ENCODE data around the gene GRID1. TPM values are rescaled to one million over a fixed set of nuclear protein-coding genes. Genes with fewer than 3 reads are reported as not detected.

Gene GRID1
- total RNA-seq, 1 donor from 2014 or later = under 0.01 TPM

DNA sequence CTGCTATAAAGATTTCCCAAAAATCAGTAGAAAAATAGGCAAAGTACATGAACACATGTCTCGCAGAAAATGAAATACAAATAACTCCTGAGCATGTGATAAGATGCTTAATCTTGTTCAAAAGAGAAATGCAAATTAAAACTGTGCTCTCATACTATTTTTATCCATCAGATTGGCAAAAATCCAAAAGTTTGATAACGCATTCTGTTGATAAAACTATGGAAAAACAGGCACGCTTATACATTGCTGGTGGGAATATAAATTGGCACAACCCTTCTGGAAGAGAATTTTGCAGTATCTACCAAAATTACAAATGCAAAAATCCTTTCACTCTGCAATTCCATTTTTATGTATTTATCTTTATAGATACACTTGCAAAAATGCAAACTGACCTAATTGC lies 315.0 kb downstream of the GRID1 start:
- Histone ChIP-seq H3K36me3 (ENCODE audit: control insufficient read depth, insufficient read depth, low read length) (no peaks in the 10 kb centered on the region), H3K27me3 (ENCODE audit: control insufficient read depth, insufficient read depth, low read length) (no peaks in the 10 kb centered on the region), H3K4me3 (ENCODE audit: low read depth, low read length) (no peak overlapping the region)
- no peak for DNase-seq (ENCODE audit: low read depth)
- FAIRE-seq = no peak
- TF ChIP-seq, protein P1, sequence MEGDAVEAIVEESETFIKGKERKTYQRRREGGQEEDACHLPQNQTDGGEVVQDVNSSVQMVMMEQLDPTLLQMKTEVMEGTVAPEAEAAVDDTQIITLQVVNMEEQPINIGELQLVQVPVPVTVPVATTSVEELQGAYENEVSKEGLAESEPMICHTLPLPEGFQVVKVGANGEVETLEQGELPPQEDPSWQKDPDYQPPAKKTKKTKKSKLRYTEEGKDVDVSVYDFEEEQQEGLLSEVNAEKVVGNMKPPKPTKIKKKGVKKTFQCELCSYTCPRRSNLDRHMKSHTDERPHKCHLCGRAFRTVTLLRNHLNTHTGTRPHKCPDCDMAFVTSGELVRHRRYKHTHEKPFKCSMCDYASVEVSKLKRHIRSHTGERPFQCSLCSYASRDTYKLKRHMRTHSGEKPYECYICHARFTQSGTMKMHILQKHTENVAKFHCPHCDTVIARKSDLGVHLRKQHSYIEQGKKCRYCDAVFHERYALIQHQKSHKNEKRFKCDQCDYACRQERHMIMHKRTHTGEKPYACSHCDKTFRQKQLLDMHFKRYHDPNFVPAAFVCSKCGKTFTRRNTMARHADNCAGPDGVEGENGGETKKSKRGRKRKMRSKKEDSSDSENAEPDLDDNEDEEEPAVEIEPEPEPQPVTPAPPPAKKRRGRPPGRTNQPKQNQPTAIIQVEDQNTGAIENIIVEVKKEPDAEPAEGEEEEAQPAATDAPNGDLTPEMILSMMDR (IDR thresholded peaks at IDR 0.05; ENCODE audit: insufficient read depth, low read length, severe bottlenecking) = no peak

DNA sequence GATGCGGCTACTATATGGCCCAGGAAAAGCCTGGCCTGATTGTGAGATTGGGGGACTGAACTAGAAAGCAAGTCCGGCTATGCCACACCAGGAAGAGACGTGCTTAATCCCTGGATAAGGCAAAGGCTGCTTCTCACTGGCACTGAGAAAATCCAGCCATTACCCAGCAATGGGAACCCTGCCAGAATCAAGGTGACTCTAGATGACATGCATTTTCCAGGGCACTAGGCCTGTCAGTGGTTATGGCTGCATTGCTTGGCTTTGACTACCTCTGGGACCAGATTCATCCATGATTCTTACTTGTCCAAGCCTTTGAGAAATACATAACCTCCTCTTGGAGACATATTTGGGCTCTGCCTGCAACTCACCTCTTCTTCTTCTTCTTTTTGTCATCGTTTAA lies 317.2 kb downstream of the GRID1 start:
- H3K4me3 ChIP-seq (ENCODE audit: low read depth, low read length) = no peak overlapping the region
- DNase-seq (ENCODE audit: low read depth) = no peak
- TF ChIP-seq, protein P1 (IDR thresholded peaks at IDR 0.05; ENCODE audit: insufficient read depth, low read length, severe bottlenecking) = no peak
- no peaks in the 10 kb centered on the region for H3K27me3 ChIP-seq (ENCODE audit: control insufficient read depth, insufficient read depth, low read length)
- H3K36me3 ChIP-seq (ENCODE audit: control insufficient read depth, insufficient read depth, low read length) = no peaks in the 10 kb centered on the region
- no peak for FAIRE-seq

DNA sequence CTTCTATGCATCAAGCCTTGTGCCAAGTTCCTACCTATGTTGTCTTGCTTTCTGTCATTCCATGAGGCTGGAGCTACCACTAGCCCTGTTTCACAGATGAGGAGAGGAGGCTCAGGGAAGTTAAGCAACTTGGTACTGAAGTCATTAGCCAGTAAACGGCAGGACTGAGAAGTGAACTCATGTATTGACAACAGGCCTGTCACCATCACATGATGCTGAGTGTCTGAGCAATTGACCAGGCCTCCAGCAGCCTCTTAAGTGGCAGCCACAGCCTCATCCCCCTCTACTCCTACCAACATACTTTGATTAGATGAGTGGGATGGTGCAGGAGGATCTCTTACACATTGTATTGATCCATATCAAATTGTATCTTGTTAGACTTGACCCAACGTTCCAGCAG lies 317.6 kb downstream of the GRID1 start:
- Histone ChIP-seq H3K4me3 (ENCODE audit: low read depth, low read length) (no peak overlapping the region), H3K36me3 (ENCODE audit: control insufficient read depth, insufficient read depth, low read length) (no peaks in the 10 kb centered on the region), H3K27me3 (ENCODE audit: control insufficient read depth, insufficient read depth, low read length) (no peaks in the 10 kb centered on the region)
- DNase-seq (ENCODE audit: low read depth) = no peak
- TF ChIP-seq, protein P1 (IDR thresholded peaks at IDR 0.05; ENCODE audit: insufficient read depth, low read length, severe bottlenecking) = no peak
- no peak for FAIRE-seq

DNA sequence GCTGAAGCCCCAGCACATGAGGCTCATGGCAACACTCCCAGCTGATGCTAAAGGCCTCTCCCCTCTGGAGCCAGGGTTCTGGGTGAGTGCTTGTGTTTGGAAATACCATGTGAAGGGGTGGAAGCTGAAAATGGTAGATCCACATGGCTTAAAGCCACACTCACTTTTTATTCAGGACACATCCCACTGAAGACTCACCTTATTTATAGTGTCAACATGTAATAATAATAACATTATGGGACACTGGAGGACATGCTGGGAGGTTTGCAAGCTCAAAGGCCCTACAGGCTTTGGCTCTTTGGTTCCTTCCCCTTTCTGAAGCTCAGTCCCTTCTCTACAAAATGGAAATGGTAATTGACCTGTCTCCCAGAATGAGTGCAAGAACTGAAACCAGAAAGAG lies 318.0 kb downstream of the GRID1 start:
- no peak overlapping the region for H3K4me3 ChIP-seq (ENCODE audit: low read depth, low read length)
- H3K27me3 ChIP-seq (ENCODE audit: control insufficient read depth, insufficient read depth, low read length) = no peaks in the 10 kb centered on the region
- DNase-seq (ENCODE audit: low read depth) (no peak), FAIRE-seq (no peak)
- TF ChIP-seq, protein P1 (IDR thresholded peaks at IDR 0.05; ENCODE audit: insufficient read depth, low read length, severe bottlenecking) = no peak
- H3K36me3 ChIP-seq (ENCODE audit: control insufficient read depth, insufficient read depth, low read length) = no peaks in the 10 kb centered on the region

DNA sequence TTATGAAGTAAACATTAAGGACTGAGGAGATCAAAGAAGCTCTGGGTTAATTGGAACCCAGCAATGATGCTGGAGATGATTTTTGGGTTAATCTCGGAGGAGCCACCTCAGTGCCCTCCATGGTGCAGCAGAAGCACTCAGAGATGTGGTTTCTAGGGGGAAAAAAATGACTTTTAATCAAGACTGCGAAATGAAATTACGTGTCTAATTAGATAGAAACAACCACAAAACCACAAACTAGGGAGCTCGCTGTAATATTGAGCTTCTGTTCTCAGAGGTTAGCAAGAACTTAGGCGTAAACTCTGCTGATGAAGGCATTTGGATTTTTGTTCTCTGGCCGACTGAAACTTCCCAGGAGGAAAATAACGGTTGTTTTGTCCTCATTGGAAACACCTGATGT lies 319.0 kb downstream of the GRID1 start:
- no peaks in the 10 kb centered on the region for H3K27me3 ChIP-seq (ENCODE audit: control insufficient read depth, insufficient read depth, low read length)
- FAIRE-seq (no peak), DNase-seq (ENCODE audit: low read depth) (no peak)
- no peak overlapping the region for H3K4me3 ChIP-seq (ENCODE audit: low read depth, low read length)
- H3K36me3 ChIP-seq (ENCODE audit: control insufficient read depth, insufficient read depth, low read length) = no peaks in the 10 kb centered on the region
- TF ChIP-seq, protein P1 (IDR thresholded peaks at IDR 0.05; ENCODE audit: insufficient read depth, low read length, severe bottlenecking) = no peak

DNA sequence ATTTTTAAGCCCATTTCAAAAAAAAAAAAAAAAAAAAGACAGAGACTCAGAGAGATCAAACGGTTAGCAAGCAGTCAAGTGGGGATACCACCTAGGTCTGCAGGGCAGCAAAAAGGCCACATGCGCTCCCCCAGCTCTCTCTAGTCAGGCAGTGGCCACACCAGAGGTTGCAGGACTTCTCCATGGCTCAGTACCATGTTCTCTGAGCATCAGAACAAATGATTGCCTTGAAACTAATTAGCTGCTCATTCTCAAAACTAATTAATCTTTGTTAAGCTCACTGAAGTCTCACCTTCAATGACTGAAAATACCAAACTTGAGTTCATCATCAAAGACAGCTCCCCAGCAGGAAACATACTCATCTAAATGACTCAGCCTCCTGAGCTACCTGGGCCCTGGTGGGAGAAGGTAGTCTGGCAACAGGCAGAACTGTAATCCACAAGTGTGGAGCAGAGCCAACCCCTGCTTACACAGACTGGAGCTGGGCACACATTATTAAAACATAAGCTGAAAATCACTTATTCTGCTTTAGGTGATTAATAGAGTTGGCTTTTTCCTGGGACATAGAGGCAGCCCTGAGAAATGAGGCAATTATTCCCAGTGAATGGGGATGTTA lies 319.6 kb downstream of the GRID1 start:
- Histone ChIP-seq H3K36me3 (ENCODE audit: control insufficient read depth, insufficient read depth, low read length) (no peaks in the 10 kb centered on the region), H3K4me3 (ENCODE audit: low read depth, low read length) (no peak overlapping the region), H3K27me3 (ENCODE audit: control insufficient read depth, insufficient read depth, low read length) (no peaks in the 10 kb centered on the region)
- DNase-seq (ENCODE audit: low read depth) (peak; percentile 87), FAIRE-seq (no peak)
- TF ChIP-seq, protein P1 (IDR thresholded peaks at IDR 0.05; ENCODE audit: insufficient read depth, low read length, severe bottlenecking) = no peak

All from bronchial epithelial cell (primary cell).